Measurements from ENCODE around the gene DCP2.
"Not testable (repeated sequence)": the region's sequence is repeated elsewhere in the genome, so short reads cannot be mapped to it uniquely, and the experiment has no call there.

The DCP2 gene

GRCh38 chr5:112976432-112977309 lies at the start of gene DCP2:
Gene DCP2 (plus strand): TSS chr5:112976798. CDS start chr5:112976934, 136 bp downstream.
- DNase-seq: peak; percentile 97 to 99 (median 99)

- peak in 1 of 3 donors; percentile 14 for DNase-seq
Measured at GRCh38 chr5:112929336-112930081, 47.1 kb upstream of the DCP2 start.

GRCh38 chr5:112930082-112930344 lies 46.6 kb upstream of the DCP2 start:
- peak; percentile 36 to 64 (median 57) for DNase-seq

- no peak for DNase-seq
Measured at GRCh38 chr5:112931473-112931872, 45.1 kb upstream of the DCP2 start.

- no peak for DNase-seq
Measured at GRCh38 chr5:112933105-112933504, 43.5 kb upstream of the DCP2 start.

- peak; percentile 42 to 71 (median 47) for DNase-seq
Measured at GRCh38 chr5:112933651-112934365, 42.8 kb upstream of the DCP2 start.

GRCh38 chr5:112934366-112934663 lies 42.3 kb upstream of the DCP2 start:
- no peak for DNase-seq

GRCh38 chr5:112935675-112936074 lies 40.9 kb upstream of the DCP2 start:
- no peak for DNase-seq

- DNase-seq: no peak
Measured at GRCh38 chr5:112938286-112938685, 38.3 kb upstream of the DCP2 start.

GRCh38 chr5:112940670-112941069 lies 35.9 kb upstream of the DCP2 start:
- no peak for DNase-seq

- no peak for DNase-seq
Measured at GRCh38 chr5:112948458-112948857, 28.1 kb upstream of the DCP2 start.

- no peak for DNase-seq
Measured at GRCh38 chr5:112951124-112951702, 25.4 kb upstream of the DCP2 start.

- no peak for DNase-seq
Measured at GRCh38 chr5:112956606-112957005, 20.0 kb upstream of the DCP2 start.

- DNase-seq: no peak
Measured at GRCh38 chr5:112957036-112957808, 19.4 kb upstream of the DCP2 start.

- peak; percentile 82 to 92 (median 86) for DNase-seq
Measured at GRCh38 chr5:112958093-112959088, 18.2 kb upstream of the DCP2 start.

- peak; percentile 57 to 75 (median 60) for DNase-seq
Measured at GRCh38 chr5:112959872-112960271, 16.7 kb upstream of the DCP2 start.

GRCh38 chr5:112960315-112960714 lies 16.3 kb upstream of the DCP2 start:
- no peak for DNase-seq

- no peak for DNase-seq
Measured at GRCh38 chr5:112960863-112961504, 15.6 kb upstream of the DCP2 start.

GRCh38 chr5:112963374-112963733 lies 13.2 kb upstream of the DCP2 start:
- not testable (repeated sequence) for DNase-seq

GRCh38 chr5:112965733-112966306 lies 10.8 kb upstream of the DCP2 start:
- no peak for DNase-seq

Measured in suppressor macrophage treated with lipopolysaccharide for 1 hour (primary cell).